WTC11 (cell line): Measurements from ENCODE around the gene TMEM156. TPM values are rescaled to one million over a fixed set of nuclear protein-coding genes. Genes with fewer than 3 reads are reported as not detected.

Experiments used
- ATAC-seq: fragments of 200-7000 bp; cut with Tn5 transposase; 2 replicates; pipeline ENCODE4 v1.10.0; 2021; ENCODE audit warnings: mild to moderate bottlenecking, moderate library complexity
- CTCF ChIA-PET: fragments of 300-600 bp; sonication (Branson Sonifier 250); formaldehyde crosslinking; loops from one replicate; lab custom pipeline; 2021; ENCODE audit warnings: antibody characterized with exemption; lab: Charles Lee
- POLR2A ChIA-PET: fragments of 350-600 bp; sonication (Branson Sonifier 250); formaldehyde crosslinking; loops from one replicate; lab custom pipeline; 2021; ENCODE audit warnings: antibody characterized with exemption; lab: Charles Lee
- DNase-seq: peaks from one replicate; pipeline ENCODE4 v3.0.0; 2021; ENCODE audit warnings: low spot score
- H3K27ac Mint-ChIP-seq: 2 replicates; pipeline ENCODE4 v1.8.0; 2021; ENCODE audit warnings: mixed read lengths
- H3K27me3 Mint-ChIP-seq: 2 replicates; pipeline ENCODE4 v1.8.0; 2021; ENCODE audit warnings: low read depth, mild to moderate bottlenecking, moderate library complexity, mixed read lengths
- H3K36me3 Mint-ChIP-seq: 2 replicates; pipeline ENCODE4 v1.8.0; 2021; ENCODE audit warnings: mixed read lengths
- H3K4me1 Mint-ChIP-seq: 2 replicates; pipeline ENCODE4 v1.8.0; 2022; ENCODE audit warnings: mixed read lengths
- H3K4me3 Mint-ChIP-seq: 2 replicates; pipeline ENCODE4 v1.8.0; 2021; ENCODE audit warnings: mild to moderate bottlenecking, moderate library complexity, mixed read lengths
- H3K9me3 Mint-ChIP-seq: 2 replicates; pipeline ENCODE4 v1.8.0; 2021; ENCODE audit warnings: mixed read lengths
- AFF4 ChIP-seq: sonication (generic); formaldehyde crosslinking; IDR thresholded peaks from 2 replicates; pipeline ENCODE4 v1.8.1; 2023; ENCODE audit warnings: mild to moderate bottlenecking, missing genetic modification reagents, borderline replicate concordance
- AR ChIP-seq: fragments of 250-450 bp; sonication (Bioruptor Pico); IDR thresholded peaks from 2 replicates; pipeline ENCODE4 v1.9.0; 2021; ENCODE audit warnings: mild to moderate bottlenecking
- ATF1 ChIP-seq: sonication (generic); formaldehyde crosslinking; IDR thresholded peaks from 2 replicates; pipeline ENCODE4 v1.8.1; 2023; ENCODE audit warnings: mild to moderate bottlenecking, moderate library complexity, missing genetic modification reagents
- EMX1 ChIP-seq: fragments of 250-450 bp; sonication (Bioruptor Pico); IDR thresholded peaks from 2 replicates; pipeline ENCODE4 v1.8.0; 2021; ENCODE audit warnings: mild to moderate bottlenecking
- HMGXB4 ChIP-seq: sonication (generic); formaldehyde crosslinking; IDR thresholded peaks from 2 replicates; pipeline ENCODE4 v1.8.1; 2023; ENCODE audit warnings: mild to moderate bottlenecking, moderate library complexity, missing genetic modification reagents
- JUN ChIP-seq: sonication (generic); formaldehyde crosslinking; IDR thresholded peaks from 2 replicates; pipeline ENCODE4 v1.8.0; 2023; ENCODE audit warnings: mild to moderate bottlenecking, missing genetic modification reagents
- MXD4 ChIP-seq: fragments of 250-450 bp; sonication (Bioruptor Pico); IDR thresholded peaks from 2 replicates; pipeline ENCODE4 v1.8.0; 2021; ENCODE audit warnings: mild to moderate bottlenecking, moderate library complexity, borderline replicate concordance
- NR1H2 ChIP-seq: sonication (generic); formaldehyde crosslinking; IDR thresholded peaks from 2 replicates; pipeline ENCODE4 v1.9.0; 2021; ENCODE audit warnings: mild to moderate bottlenecking, moderate library complexity, missing genetic modification reagents
- OVOL2 ChIP-seq: fragments of 250-450 bp; sonication (Bioruptor Pico); IDR thresholded peaks from 2 replicates; pipeline ENCODE4 v1.9.0; 2021; ENCODE audit warnings: mild to moderate bottlenecking, borderline replicate concordance
- PRRX2 ChIP-seq: fragments of 250-450 bp; sonication (Bioruptor Pico); IDR thresholded peaks from 2 replicates; pipeline ENCODE4 v1.8.0; 2021; ENCODE audit warnings: mild to moderate bottlenecking
- STAT6 ChIP-seq: sonication (generic); formaldehyde crosslinking; conservative IDR thresholded peaks from 2 replicates; pipeline ENCODE4 v1.8.1; 2023; ENCODE audit warnings: mild to moderate bottlenecking, low read depth, missing genetic modification reagents, moderate library complexity
- TEAD4 ChIP-seq: sonication (generic); formaldehyde crosslinking; IDR thresholded peaks from 2 replicates; pipeline ENCODE4 v1.8.0; 2022; ENCODE audit warnings: mild to moderate bottlenecking, missing genetic modification reagents
- ZNF532 ChIP-seq: fragments of 250-450 bp; sonication (Bioruptor Pico); IDR thresholded peaks from 2 replicates; pipeline ENCODE4 v1.9.0; 2021; ENCODE audit warnings: mild to moderate bottlenecking, borderline replicate concordance
- total RNA-seq: library from RNA; stranded (reverse); gene quantifications from 3 replicates; pipeline ENCODE4 v1.2.3, GENCODE V29; 2021

The TMEM156 gene
- total RNA-seq, 1 experiment from 2014 or later: 0.24 TPM

- no peaks in the 10 kb centered on the region for H3K4me1 Mint-ChIP-seq
- H3K27me3 Mint-ChIP-seq: no peaks in the 10 kb centered on the region
- ATAC-seq: no peak
- H3K4me3 Mint-ChIP-seq: no peak overlapping the region
- ChIA-PET CTCF (no interaction called here), POLR2A (no interaction called here)
- TF ChIP-seq ATF1 (CRISPR knock-in tag) (no peak), AFF4 (CRISPR knock-in tag) (no peak), OVOL2 (CRISPR knock-in tag) (no peak), PRRX2 (no peak), TEAD4 (CRISPR knock-in tag) (no peak), ZNF532 (CRISPR knock-in tag) (no peak), AR (no peak), JUN (CRISPR knock-in tag) (no peak), MXD4 (CRISPR knock-in tag) (no peak), NR1H2 (CRISPR knock-in tag) (no peak), EMX1 (CRISPR knock-in tag) (no peak), STAT6 (CRISPR knock-in tag) (no peak), HMGXB4 (no peak)
- no peaks in the 10 kb centered on the region for H3K36me3 Mint-ChIP-seq
- DNase-seq: no peak
- H3K9me3 Mint-ChIP-seq: no peaks in the 10 kb centered on the region
- H3K27ac Mint-ChIP-seq: no peak overlapping the region
Observed at GRCh38 chr4:39030725-39031124, 1.5 kb downstream of the TMEM156 start.
